Measurements from ENCODE around the gene ISLR2.

- TF ChIP-seq EP300 (IDR thresholded peaks at IDR 0.05) (no peak), POLR2A (IDR thresholded peaks at IDR 0.05) (no peak)
- TF ChIP-seq, protein P1, sequence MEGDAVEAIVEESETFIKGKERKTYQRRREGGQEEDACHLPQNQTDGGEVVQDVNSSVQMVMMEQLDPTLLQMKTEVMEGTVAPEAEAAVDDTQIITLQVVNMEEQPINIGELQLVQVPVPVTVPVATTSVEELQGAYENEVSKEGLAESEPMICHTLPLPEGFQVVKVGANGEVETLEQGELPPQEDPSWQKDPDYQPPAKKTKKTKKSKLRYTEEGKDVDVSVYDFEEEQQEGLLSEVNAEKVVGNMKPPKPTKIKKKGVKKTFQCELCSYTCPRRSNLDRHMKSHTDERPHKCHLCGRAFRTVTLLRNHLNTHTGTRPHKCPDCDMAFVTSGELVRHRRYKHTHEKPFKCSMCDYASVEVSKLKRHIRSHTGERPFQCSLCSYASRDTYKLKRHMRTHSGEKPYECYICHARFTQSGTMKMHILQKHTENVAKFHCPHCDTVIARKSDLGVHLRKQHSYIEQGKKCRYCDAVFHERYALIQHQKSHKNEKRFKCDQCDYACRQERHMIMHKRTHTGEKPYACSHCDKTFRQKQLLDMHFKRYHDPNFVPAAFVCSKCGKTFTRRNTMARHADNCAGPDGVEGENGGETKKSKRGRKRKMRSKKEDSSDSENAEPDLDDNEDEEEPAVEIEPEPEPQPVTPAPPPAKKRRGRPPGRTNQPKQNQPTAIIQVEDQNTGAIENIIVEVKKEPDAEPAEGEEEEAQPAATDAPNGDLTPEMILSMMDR (IDR thresholded peaks at IDR 0.05): no peak
Measured at GRCh38 chr15:74141591-74141990, 11.2 kb downstream of the ISLR2 start.
